GM23248 (cell line): ENCODE results near the gene CD80. TPM values are rescaled to one million over a fixed set of nuclear protein-coding genes. Genes with fewer than 3 reads are reported as not detected.

Experiments
- DNase-seq: peaks from one replicate; pipeline ENCODE4 v3.0.0-alpha.2; 2015
- H2AFZ ChIP-seq: fragments of 200-600 bp; sonication (generic); 2 replicates; pipeline ENCODE4 v1.6.1; 2016; ENCODE audit warnings: antibody characterized with exemption
- H3F3A ChIP-seq: fragments of 200-600 bp; sonication (generic); 2 replicates; pipeline ENCODE4 v1.6.1; 2016; ENCODE audit warnings: mild to moderate bottlenecking, antibody characterized with exemption, mixed run types; ENCODE audit not compliant: insufficient read depth
- H3K27ac ChIP-seq: fragments of 200-600 bp; sonication (generic); 2 replicates; pipeline ENCODE4 v1.5.1; 2016; ENCODE audit warnings: mild to moderate bottlenecking
- H3K27me3 ChIP-seq: fragments of 200-600 bp; sonication (generic); replicated peaks from 2 replicates; pipeline ENCODE4 v1.6.1; 2016; ENCODE audit warnings: mild to moderate bottlenecking; ENCODE audit not compliant: insufficient read depth
- H3K36me3 ChIP-seq: fragments of 200-600 bp; sonication (generic); 2 replicates; pipeline ENCODE4 v1.6.1; 2016; ENCODE audit warnings: low read depth, mild to moderate bottlenecking
- H3K4me1 ChIP-seq: fragments of 200-600 bp; sonication (generic); 2 replicates; pipeline ENCODE4 v1.6.1; 2016; ENCODE audit warnings: mild to moderate bottlenecking; ENCODE audit not compliant: insufficient read depth
- H3K4me2 ChIP-seq: fragments of 200-600 bp; sonication (generic); one replicate; pipeline ENCODE4 v1.6.1; 2016; ENCODE audit warnings: mild to moderate bottlenecking; ENCODE audit not compliant: unreplicated experiment
- H3K4me3 ChIP-seq: fragments of 200-600 bp; sonication (generic); 2 replicates; pipeline ENCODE4 v1.5.1; 2016; ENCODE audit warnings: mild to moderate bottlenecking
- H3K79me2 ChIP-seq: fragments of 200-600 bp; sonication (generic); 2 replicates; pipeline ENCODE4 v1.6.1; 2016; ENCODE audit warnings: mild to moderate bottlenecking; ENCODE audit not compliant: insufficient read depth
- H3K9ac ChIP-seq: fragments of 200-600 bp; sonication (generic); 2 replicates; pipeline ENCODE4 v1.6.1; 2016; ENCODE audit warnings: mild to moderate bottlenecking
- H3K9me2 ChIP-seq: fragments of 200-600 bp; sonication (generic); 2 replicates; pipeline ENCODE4 v1.6.1; 2016; ENCODE audit warnings: mixed run types, mild to moderate bottlenecking, moderate library complexity; ENCODE audit not compliant: insufficient read depth
- H3K9me3 ChIP-seq: fragments of 200-600 bp; sonication (generic); one replicate; pipeline ENCODE4 v1.6.1; 2017; ENCODE audit warnings: low read depth
- H4K20me1 ChIP-seq: fragments of 200-600 bp; sonication (generic); 2 replicates; pipeline ENCODE4 v1.6.0; 2016; ENCODE audit not compliant: insufficient read depth
- EZH2 ChIP-seq: fragments of 200-600 bp; sonication (generic); IDR thresholded peaks from 2 replicates; pipeline ENCODE4 v1.6.1; 2018; ENCODE audit warnings: antibody characterized with exemption, mild to moderate bottlenecking; ENCODE audit not compliant: insufficient read depth, poor library complexity, severe bottlenecking
- EZH2phosphoT487 ChIP-seq: fragments of 200-600 bp; sonication (generic); IDR thresholded peaks from 2 replicates; pipeline ENCODE4 v1.6.1; 2018; ENCODE audit warnings: antibody characterized with exemption, moderate library complexity, mild to moderate bottlenecking, low read depth; ENCODE audit not compliant: insufficient read depth
- WGBS, 2 experiments: methylation state at CpG; one replicate each; pipeline ENCODE4 v1.1.6; 2015 to 2017; ENCODE audit warnings: low lambda C conversion rate in 2 of 2, low coverage in 1 of 2; ENCODE audit errors: missing lambda C conversion rate in 2 of 2; 5-methylcytosine and 5-hydroxymethylcytosine counted together
- in situ Hi-C: fragments of 300-500 bp; cut with MboI; formaldehyde crosslinking; loops from 2 replicates; pipeline ENCODE4 v1.15.0; 2020
- polyA plus RNA-seq: library from polyadenylated mRNA; unstranded; fragments of >200 nt; fragmentation: Nextera tagmentation; extraction: Ambion mirVana; gene quantifications from 2 replicates; pipeline ENCODE4 v1.2.1, GENCODE V29; 2016
- total RNA-seq: library from RNA; depleted of rRNA; stranded (reverse); fragments of >200 nt; shearing (Covaris generic); gene quantifications from 2 replicates; pipeline ENCODE4 v1.2.3, GENCODE V29; 2014

CD80 gene
- total and polyA plus RNA-seq, 2 experiments from 2014 or later: not detected

DNA sequence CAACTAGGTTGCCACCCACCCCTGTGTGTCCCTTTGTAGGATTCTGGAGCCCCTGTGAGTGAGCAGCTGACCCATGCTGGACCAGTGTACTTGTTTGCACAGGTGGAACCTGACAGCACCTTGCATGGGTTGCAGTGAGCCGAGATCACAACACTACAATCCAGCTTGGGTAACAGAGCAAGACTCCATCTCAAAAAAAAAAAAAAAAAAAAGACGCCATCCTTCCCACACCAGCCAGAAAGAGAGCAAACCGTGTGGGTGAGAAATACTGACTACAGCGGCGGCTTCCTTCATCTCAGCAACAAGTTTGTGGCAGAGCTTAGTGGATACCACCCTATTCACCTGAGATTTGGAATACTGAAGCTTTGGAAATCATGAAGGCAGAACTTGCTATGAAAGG, 746 bp upstream of the CD80 start:
- in situ Hi-C loops: no loop called here
- no peaks in the 10 kb centered on the region for H3K9me3 ChIP-seq
- 65 to 71% methylated on average over 4 to 5 of the region's 5 CpGs for WGBS, 2 experiments

DNA sequence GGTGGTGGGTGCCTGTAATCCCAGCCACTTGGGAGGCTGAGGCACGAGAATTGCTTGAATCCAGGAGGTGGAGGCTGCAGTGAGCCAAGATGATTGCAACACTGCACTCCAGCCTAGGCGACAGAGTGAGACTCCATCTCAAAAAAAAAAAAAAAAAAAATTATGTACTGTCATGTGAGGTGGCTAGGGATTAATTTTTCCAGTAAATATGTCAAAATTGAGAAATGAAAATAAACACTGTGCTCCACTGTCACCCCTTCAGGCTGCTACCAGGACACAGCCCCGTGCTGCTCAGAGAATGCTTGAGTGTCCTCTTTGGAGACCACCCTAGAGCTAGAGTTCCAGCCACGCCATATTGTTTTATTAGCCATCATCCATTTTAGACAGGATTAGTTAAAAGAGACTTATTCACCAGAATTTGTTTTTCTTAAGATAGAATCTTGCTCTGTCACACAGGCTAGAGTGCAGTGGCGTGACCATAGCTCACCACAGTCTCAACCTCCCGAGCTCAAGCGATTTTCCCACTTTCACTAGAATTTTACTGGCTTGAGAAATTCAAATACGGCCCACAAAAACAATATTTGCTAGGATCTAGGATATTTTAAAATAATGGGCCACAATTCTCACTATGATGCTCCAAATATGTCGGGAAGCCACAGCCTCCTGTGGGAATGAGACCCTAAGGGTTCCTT, 642 bp downstream of the CD80 start:
- no peak for DNase-seq
- no peaks in the 10 kb centered on the region for H3K4me1 ChIP-seq
- no peaks in the 10 kb centered on the region for H3K27me3 ChIP-seq
- H3K9ac ChIP-seq: no peak overlapping the region
- no peaks in the 10 kb centered on the region for H3K36me3 ChIP-seq
- no peaks in the 10 kb centered on the region for H3F3A ChIP-seq
- H3K9me3 ChIP-seq: no peaks in the 10 kb centered on the region
- H3K9me2 ChIP-seq: no peaks in the 10 kb centered on the region
- 56 to 58% methylated on average over 9 of the region's 9 CpGs for WGBS, 2 experiments
- in situ Hi-C loops: no loop called here
- H3K27ac ChIP-seq: no peak overlapping the region
- no peaks in the 10 kb centered on the region for H3K79me2 ChIP-seq
- no peaks in the 10 kb centered on the region for H4K20me1 ChIP-seq
- H2AFZ ChIP-seq: peak overlapping the region; percentile 7; the same call in 1 of the 2 replicates
- TF ChIP-seq EZH2phosphoT487: no peak
- TF ChIP-seq EZH2: no peak
- no peak overlapping the region for H3K4me2 ChIP-seq
- no peak overlapping the region for H3K4me3 ChIP-seq

More for the DNA sequence above, 746 bp upstream of the CD80 start:
- H3K9ac ChIP-seq: no peak overlapping the region
- H3K27me3 ChIP-seq: no peaks in the 10 kb centered on the region
- H2AFZ ChIP-seq: no peak overlapping the region
- H3K36me3 ChIP-seq: no peaks in the 10 kb centered on the region
- TF ChIP-seq EZH2 (no peak), EZH2phosphoT487 (no peak)
- H3K4me3 ChIP-seq: no peak overlapping the region
- no peaks in the 10 kb centered on the region for H3K4me1 ChIP-seq
- H3K9me2 ChIP-seq: no peaks in the 10 kb centered on the region
- H3F3A ChIP-seq: no peaks in the 10 kb centered on the region
- H3K4me2 ChIP-seq: no peak overlapping the region
- DNase-seq: no peak
- H3K27ac ChIP-seq: no peak overlapping the region
- no peaks in the 10 kb centered on the region for H3K79me2 ChIP-seq
- no peaks in the 10 kb centered on the region for H4K20me1 ChIP-seq

DNA sequence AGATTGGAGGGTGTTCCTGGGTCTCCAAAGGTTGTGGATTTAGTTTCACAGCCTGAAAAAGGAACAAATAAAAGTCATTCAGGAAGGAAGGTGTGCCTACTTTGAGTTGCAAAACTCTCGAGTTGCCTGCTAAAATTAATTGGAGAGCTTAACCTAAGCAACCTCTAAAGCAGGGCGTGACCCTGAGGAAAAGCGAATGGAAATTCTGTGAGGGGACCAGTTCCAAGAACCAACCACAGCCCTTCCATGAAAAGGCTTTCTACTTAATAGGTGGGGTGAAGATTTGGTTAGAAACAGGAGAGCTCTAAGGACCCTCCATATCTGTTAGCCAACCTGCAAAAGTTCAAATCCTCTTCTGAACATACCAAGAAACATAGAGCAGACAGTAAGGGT, 1.5 kb downstream of the CD80 start:
- H3K27ac ChIP-seq: no peak overlapping the region
- H4K20me1 ChIP-seq: no peaks in the 10 kb centered on the region
- H3K4me1 ChIP-seq: no peaks in the 10 kb centered on the region
- no peaks in the 10 kb centered on the region for H3K27me3 ChIP-seq
- no peak overlapping the region for H3K4me3 ChIP-seq
- H3K9me2 ChIP-seq: no peaks in the 10 kb centered on the region
- H3F3A ChIP-seq: no peaks in the 10 kb centered on the region
- 56 to 57% methylated on average over 3 of the region's 3 CpGs for WGBS, 2 experiments
- H3K9me3 ChIP-seq: no peaks in the 10 kb centered on the region
- H3K4me2 ChIP-seq: no peak overlapping the region
- no peaks in the 10 kb centered on the region for H3K36me3 ChIP-seq
- H3K79me2 ChIP-seq: no peaks in the 10 kb centered on the region
- in situ Hi-C loops: no loop called here
- H3K9ac ChIP-seq: no peak overlapping the region
- no peak overlapping the region for H2AFZ ChIP-seq
- DNase-seq: no peak
- TF ChIP-seq EZH2phosphoT487 (no peak), EZH2 (no peak)

DNA sequence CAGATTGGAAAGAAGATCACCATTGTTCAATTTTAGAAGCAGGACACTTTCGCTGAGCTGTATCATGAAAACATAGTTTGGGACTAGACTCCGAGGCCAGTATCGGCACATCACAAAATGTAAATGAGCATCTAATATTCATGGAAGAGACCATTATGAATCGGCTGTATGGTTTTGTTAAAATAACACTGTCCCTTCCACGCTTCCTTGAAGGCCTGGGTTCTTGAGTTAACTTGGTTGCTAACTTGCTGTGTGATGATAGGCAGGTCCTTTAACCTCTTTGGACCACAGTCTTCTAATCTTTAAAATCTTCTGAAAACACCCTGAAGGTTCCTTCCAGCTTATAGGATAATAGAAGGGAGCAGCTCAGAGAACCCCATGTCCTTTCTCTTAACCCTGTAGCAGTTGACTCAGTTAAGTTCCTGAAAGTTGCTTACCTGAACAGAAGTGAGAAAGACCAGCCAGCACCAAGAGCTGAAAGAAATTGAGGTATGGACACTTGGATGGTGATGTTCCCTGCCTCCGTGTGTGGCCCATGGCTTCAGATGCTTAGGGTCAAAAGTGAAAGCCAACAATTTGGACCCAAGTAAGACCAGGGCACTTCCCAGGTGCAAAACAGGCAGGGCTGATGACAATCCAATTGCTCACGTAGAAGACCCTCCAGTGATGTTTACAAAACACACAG, 2.1 kb downstream of the CD80 start:
- Histone ChIP-seq H2AFZ (no peak overlapping the region), H3K9me2 (no peaks in the 10 kb centered on the region), H3K4me2 (no peak overlapping the region), H3K9ac (no peak overlapping the region), H3K27me3 (no peaks in the 10 kb centered on the region), H3K27ac (no peak overlapping the region), H4K20me1 (no peaks in the 10 kb centered on the region), H3K4me3 (no peak overlapping the region), H3K9me3 (no peaks in the 10 kb centered on the region), H3K79me2 (no peaks in the 10 kb centered on the region), H3F3A (no peaks in the 10 kb centered on the region), H3K4me1 (no peaks in the 10 kb centered on the region), H3K36me3 (no peaks in the 10 kb centered on the region)
- WGBS, 2 experiments: 74 to 75% methylated on average over 7 of the region's 7 CpGs
- TF ChIP-seq EZH2phosphoT487 (no peak), EZH2 (no peak)
- no peak for DNase-seq
- in situ Hi-C loops: no loop called here
